ENCODE results near the gene LAD1. TPM values are rescaled to one million over a fixed set of nuclear protein-coding genes. Genes with fewer than 3 reads are reported as not detected.

The LAD1 gene
- total and polyA plus RNA-seq, 2 of the 13 experiments (the other 11 are each of a cell fraction or from before 2014, with no cell fraction given): 10.8 to 65.6 TPM

DNA sequence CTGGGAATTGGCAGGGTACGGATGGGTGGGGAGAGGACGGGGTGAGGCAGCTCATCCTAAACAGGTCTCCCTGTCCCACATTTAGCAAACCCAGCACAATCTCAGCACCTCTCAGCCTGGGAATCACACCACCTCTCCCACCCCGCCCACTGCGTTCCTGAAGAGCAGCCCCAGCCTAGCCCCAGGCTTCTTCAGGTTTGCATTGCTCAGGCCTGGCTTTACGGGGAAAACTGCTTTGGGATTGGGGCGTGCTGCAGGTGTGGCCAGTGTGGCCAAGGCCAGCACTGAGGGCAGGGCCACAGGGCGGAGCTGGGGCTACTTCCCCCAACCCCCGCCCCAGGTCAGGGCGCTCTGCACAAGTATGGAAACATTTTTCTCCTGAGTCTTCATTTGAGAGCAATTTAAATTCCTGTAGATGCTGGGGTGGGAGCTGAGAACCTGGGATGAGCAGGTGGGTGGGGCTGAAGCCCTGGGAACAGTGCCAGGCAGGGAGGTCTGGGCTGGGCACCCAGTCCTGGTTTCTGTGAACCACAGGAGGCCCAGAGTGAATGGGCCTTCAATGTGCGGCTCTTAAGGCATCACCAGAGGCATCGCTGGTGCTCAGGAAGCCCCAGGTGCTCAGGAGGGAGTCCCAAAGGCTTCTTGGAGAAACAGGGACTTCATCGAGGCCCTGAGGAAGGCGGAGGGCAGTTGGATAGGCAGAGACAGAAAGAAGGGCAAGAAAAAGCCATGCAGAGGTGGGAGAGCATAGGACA lies 45.8 kb downstream of the LAD1 start:
- DNase-seq (ENCODE audit: low spot score) (no peak), FAIRE-seq (no peak), ATAC-seq (no peak)
- CTCF ChIA-PET (ENCODE audit: low intra/inter-chr PET ratio, low total read pairs): no interaction called here
- no peaks in the 10 kb centered on the region for H3K4me1 ChIP-seq (ENCODE audit: insufficient read depth, low read length)
- H3K27me3 ChIP-seq (ENCODE audit: control insufficient read depth in 1 of 2, insufficient read depth in 2 of 2, low read length in 2 of 2): peaks cover 2 to 27% of the 10 kb centered on the region in 2 experiments
- H3K36me3 ChIP-seq (replicated peaks in 1 of 2; ENCODE audit: control insufficient read depth in 1 of 2, insufficient read depth in 2 of 2, low read length in 2 of 2): no peaks in the 10 kb centered on the region
- H3K4me2 ChIP-seq (ENCODE audit: low read depth, low read length): no peak overlapping the region
- no peaks in the 10 kb centered on the region for H3K79me2 ChIP-seq (ENCODE audit: insufficient read depth, low read length)
- in situ Hi-C loops (cut with HindIII; ENCODE audit: extremely low pct_ligation_motif_present, low pct_unique_long_range_greater_than_20kb): no loop called here
- POLR2A ChIA-PET: no interaction called here
- H2AFZ ChIP-seq (ENCODE audit: low read length): no peak overlapping the region
- no peak overlapping the region for H3K27ac ChIP-seq (ENCODE audit: extremely low read length, insufficient read depth, low read length)
- H3K4me3 ChIP-seq (replicated peaks in 1 of 3; ENCODE audit: insufficient read depth in 1 of 3, low read depth in 2 of 3, low read length in 3 of 3): no peak overlapping the region
- H4K20me1 ChIP-seq (ENCODE audit: insufficient read depth, low read length): no peaks in the 10 kb centered on the region
- H3K9me3 ChIP-seq (ENCODE audit: low read length): no peaks in the 10 kb centered on the region
- no TSS peak for BruUV-seq (replicated peaks)
- H3K9ac ChIP-seq (ENCODE audit: insufficient read depth, low read depth, low read length): no peak overlapping the region
- intact Hi-C loops (cut with micrococcal nuclease; ENCODE audit: unreplicated experiment): no loop called here
- WGBS (ENCODE audit: low lambda C conversion rate): 32% methylated on average over 10 of the region's 13 CpGs
- no peak for TF ChIP-seq NONO (IDR thresholded peaks at IDR 0.05)
- no peak for TF ChIP-seq NONO (CRISPR knock-in tag; conservative IDR thresholded peaks at IDR 0.05)
- no peak for TF ChIP-seq NFIC (IDR thresholded peaks at IDR 0.05; ENCODE audit: low read length)
- TF ChIP-seq, protein P1, sequence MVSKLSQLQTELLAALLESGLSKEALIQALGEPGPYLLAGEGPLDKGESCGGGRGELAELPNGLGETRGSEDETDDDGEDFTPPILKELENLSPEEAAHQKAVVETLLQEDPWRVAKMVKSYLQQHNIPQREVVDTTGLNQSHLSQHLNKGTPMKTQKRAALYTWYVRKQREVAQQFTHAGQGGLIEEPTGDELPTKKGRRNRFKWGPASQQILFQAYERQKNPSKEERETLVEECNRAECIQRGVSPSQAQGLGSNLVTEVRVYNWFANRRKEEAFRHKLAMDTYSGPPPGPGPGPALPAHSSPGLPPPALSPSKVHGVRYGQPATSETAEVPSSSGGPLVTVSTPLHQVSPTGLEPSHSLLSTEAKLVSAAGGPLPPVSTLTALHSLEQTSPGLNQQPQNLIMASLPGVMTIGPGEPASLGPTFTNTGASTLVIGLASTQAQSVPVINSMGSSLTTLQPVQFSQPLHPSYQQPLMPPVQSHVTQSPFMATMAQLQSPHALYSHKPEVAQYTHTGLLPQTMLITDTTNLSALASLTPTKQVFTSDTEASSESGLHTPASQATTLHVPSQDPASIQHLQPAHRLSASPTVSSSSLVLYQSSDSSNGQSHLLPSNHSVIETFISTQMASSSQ (IDR thresholded peaks at IDR 0.05; ENCODE audit: low read depth): no peak
- TF ChIP-seq, protein P1 (CRISPR knock-in tag; IDR thresholded peaks at IDR 0.05; ENCODE audit: borderline replicate concordance): no peak
- TF ChIP-seq, protein P2, sequence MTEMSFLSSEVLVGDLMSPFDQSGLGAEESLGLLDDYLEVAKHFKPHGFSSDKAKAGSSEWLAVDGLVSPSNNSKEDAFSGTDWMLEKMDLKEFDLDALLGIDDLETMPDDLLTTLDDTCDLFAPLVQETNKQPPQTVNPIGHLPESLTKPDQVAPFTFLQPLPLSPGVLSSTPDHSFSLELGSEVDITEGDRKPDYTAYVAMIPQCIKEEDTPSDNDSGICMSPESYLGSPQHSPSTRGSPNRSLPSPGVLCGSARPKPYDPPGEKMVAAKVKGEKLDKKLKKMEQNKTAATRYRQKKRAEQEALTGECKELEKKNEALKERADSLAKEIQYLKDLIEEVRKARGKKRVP (CRISPR knock-in tag; IDR thresholded peaks at IDR 0.05): no peak
- TF ChIP-seq PHF5A (CRISPR knock-in tag; IDR thresholded peaks at IDR 0.05; ENCODE audit: low read depth, unreplicated experiment): no peak
- no peak for TF ChIP-seq KAT2B (IDR thresholded peaks at IDR 0.05; ENCODE audit: borderline replicate concordance, low read depth, low read length)
- TF ChIP-seq SIX1 (CRISPR knock-in tag; IDR thresholded peaks at IDR 0.05; ENCODE audit: borderline replicate concordance): no peak
- TF ChIP-seq, protein P3, sequence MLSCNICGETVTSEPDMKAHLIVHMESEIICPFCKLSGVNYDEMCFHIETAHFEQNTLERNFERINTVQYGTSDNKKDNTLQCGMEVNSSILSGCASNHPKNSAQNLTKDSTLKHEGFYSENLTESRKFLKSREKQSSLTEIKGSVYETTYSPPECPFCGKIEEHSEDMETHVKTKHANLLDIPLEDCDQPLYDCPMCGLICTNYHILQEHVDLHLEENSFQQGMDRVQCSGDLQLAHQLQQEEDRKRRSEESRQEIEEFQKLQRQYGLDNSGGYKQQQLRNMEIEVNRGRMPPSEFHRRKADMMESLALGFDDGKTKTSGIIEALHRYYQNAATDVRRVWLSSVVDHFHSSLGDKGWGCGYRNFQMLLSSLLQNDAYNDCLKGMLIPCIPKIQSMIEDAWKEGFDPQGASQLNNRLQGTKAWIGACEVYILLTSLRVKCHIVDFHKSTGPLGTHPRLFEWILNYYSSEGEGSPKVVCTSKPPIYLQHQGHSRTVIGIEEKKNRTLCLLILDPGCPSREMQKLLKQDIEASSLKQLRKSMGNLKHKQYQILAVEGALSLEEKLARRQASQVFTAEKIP (CRISPR knock-in tag; IDR thresholded peaks at IDR 0.05; ENCODE audit: borderline replicate concordance): no peak
- no peak for TF ChIP-seq ZNF101 (CRISPR knock-in tag; IDR thresholded peaks at IDR 0.05; ENCODE audit: borderline replicate concordance, low read depth)
- TF ChIP-seq, protein P4, sequence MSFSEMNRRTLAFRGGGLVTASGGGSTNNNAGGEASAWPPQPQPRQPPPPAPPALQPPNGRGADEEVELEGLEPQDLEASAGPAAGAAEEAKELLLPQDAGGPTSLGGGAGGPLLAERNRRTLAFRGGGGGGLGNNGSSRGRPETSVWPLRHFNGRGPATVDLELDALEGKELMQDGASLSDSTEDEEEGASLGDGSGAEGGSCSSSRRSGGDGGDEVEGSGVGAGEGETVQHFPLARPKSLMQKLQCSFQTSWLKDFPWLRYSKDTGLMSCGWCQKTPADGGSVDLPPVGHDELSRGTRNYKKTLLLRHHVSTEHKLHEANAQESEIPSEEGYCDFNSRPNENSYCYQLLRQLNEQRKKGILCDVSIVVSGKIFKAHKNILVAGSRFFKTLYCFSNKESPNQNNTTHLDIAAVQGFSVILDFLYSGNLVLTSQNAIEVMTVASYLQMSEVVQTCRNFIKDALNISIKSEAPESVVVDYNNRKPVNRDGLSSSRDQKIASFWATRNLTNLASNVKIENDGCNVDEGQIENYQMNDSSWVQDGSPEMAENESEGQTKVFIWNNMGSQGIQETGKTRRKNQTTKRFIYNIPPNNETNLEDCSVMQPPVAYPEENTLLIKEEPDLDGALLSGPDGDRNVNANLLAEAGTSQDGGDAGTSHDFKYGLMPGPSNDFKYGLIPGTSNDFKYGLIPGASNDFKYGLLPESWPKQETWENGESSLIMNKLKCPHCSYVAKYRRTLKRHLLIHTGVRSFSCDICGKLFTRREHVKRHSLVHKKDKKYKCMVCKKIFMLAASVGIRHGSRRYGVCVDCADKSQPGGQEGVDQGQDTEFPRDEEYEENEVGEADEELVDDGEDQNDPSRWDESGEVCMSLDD (CRISPR knock-in tag; IDR thresholded peaks at IDR 0.05; ENCODE audit: borderline replicate concordance): no peak
- no peak for TF ChIP-seq HMGA1 (CRISPR knock-in tag; conservative IDR thresholded peaks at IDR 0.05)
- TF ChIP-seq DNMT1 (CRISPR knock-in tag; IDR thresholded peaks at IDR 0.05): no peak
- no peak for TF ChIP-seq TARDBP (CRISPR knock-in tag; IDR thresholded peaks at IDR 0.05)

All from HepG2 (cell line).